NCI-H1092 treated with DMSO at 0.1 percent for 48 hours (cell line): Measurements from ENCODE around the gene ZKSCAN3.
"Not testable (repeated sequence)": the region's sequence is repeated elsewhere in the genome, so short reads cannot be mapped to it uniquely, and the experiment has no call there.

Source experiments
- DNase-seq: peaks from one replicate; lab custom pipeline; 2025; lab: John Stamatoyannopoulos, UW

Gene ZKSCAN3

DNA sequence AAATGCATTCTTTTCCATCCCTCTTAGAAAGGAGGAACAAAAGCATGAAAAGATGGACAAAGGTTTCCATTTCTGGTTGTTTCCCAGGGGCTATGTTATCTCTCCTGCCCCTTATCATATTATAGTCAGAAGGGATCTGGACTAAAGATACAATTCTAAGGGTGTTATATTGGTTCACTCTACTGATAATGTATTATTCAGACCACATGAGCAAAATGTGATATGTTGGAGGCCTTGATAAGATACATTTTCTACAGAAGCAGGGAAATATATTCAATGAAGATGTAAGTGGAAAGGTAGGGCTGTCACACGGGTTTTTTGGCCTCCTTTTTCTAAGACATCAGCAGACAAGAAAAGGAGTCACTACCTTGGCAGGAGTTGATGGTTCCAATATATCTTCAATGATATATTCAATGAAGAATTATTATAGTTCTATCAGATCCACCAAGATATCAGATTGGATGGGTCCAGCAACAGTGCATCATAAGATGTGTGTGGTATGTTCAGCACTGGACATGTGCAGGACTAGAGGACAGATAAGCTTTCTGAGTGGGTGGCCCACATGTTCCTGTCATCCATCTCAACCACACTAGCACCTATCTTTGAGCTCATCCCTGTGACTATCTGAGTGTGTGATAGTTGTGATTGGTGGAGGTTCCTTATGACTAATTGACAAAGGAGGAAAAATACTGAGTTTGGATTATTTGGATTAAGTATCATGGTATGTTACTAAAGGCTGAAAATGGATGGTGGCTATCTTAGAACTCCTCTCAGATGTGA lies 5.7 kb upstream of the ZKSCAN3 start:
- DNase-seq, result no peak

DNA sequence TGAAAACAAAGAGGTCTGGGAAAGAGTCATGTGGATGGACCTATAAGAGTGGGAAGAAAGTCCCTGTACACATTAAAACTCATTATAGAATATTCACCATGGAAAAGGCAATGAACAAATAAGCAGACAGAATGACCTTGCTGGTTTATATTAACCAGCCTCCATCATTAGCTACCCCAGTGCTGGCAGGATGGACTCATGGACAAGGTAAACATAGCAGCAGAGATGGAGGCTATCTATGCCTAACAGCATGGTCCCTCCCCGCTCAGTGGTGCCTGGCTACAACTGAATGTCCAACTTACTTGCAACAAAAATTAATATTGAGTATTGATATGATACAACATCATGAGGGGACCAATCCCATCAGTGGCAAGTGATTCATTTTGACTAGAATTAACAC lies 4.5 kb upstream of the ZKSCAN3 start:
- DNase-seq, result no peak

DNA sequence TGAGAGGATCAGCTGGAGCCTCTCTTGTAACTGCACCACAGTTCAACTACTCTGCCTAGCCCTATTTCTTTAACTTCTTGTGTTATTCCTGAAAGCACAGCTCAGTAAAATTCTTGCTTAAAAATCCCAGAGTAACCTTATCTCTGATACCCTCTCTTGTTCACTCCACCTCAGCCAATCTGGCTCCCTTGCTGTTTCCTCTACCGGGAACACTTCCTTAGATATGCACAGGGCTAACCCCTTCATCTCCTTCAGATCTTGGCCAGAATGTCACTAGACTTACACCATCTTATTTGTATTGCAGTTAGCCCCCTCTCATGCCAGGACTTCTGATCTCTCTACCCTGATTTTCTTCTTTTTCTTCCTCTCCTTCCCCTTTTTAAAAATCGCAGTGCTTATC lies 2.6 kb upstream of the ZKSCAN3 start:
- DNase-seq, result no peak

DNA sequence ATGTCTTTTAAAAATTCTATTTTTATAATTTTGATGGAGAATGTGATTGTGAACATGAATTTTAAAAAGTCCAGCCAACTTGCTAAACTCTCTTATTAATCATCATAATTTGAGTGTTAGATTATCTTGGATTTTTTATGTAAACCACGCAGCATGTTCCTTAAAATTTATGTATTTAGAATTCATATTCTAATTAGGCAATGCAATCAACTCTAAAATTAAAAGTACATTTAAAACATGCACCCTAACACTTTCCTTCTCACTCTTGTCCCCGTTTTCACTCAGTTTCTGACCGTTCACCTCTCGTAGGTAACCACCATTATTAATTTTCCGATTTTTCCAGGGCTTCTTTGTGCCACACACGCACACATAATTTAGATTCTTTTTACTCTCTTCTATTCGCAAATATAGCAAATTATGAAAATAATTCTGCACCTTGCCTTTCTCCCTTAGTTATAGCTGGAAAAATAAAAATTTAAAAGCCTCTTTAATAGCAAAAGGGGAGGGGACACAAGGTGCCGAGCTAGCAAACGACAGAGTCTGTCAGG lies 329 bp upstream of the ZKSCAN3 start:
- no peak for DNase-seq

DNA sequence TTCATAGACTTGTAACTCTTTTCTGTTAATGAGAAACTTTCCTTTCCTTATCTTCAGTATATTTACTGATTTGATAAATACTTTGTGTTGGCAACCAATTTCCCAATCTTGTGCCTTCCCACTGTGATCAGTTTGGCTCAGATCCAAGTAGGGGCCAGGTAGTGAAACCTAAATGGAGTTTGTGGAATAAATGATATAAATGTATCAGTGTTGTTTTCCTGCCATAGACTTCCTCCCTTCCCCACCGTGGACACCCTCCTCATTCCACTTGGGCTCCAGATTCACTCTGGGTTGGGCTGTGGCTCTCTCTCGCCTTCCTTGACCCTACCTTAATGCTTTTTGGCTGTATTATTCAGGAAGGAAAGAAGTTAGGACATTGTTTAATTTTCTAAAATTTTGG lies 1.3 kb downstream of the ZKSCAN3 start:
- no peak for DNase-seq

DNA sequence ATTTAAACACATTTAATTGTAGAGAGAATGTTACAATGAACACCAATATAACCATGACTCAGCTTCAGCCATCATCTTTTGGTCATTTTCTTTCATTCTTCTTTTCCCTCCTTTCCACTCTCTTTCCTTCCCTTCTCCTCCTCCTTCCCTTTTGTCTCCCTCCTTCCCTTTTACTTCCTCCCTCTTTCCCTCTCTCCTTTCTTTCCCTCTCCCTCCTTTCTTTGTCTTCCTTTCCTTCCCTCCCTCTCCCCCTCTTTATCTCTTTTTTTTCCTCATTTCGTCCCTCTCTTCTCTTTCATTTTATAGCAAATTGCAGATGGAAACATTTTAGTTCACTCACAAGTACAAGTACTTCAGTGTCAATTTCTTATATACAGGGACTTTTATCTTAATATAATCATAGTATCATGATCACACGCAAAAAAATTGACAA lies 1.8 kb downstream of the ZKSCAN3 start:
- no peak for DNase-seq

DNA sequence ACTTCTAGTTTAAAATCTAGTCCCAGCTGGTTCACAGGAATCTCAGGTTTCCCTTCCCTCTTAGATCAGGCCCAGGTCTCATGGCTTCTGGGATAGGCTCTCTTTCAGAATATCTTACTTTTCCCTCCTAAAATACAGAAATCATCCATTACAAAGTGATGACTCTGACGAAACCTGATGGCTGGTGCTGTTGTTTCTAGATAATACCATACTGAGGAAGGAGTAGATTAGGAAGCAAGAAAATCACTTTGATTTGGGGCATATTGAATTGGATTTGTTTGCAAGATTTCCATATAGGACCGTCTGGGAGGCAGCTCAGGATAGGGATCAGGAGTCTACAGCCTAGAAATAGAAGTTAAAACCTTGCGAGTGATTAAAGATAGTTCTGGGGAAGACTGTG lies 3.6 kb downstream of the ZKSCAN3 start:
- DNase-seq, result no peak

DNA sequence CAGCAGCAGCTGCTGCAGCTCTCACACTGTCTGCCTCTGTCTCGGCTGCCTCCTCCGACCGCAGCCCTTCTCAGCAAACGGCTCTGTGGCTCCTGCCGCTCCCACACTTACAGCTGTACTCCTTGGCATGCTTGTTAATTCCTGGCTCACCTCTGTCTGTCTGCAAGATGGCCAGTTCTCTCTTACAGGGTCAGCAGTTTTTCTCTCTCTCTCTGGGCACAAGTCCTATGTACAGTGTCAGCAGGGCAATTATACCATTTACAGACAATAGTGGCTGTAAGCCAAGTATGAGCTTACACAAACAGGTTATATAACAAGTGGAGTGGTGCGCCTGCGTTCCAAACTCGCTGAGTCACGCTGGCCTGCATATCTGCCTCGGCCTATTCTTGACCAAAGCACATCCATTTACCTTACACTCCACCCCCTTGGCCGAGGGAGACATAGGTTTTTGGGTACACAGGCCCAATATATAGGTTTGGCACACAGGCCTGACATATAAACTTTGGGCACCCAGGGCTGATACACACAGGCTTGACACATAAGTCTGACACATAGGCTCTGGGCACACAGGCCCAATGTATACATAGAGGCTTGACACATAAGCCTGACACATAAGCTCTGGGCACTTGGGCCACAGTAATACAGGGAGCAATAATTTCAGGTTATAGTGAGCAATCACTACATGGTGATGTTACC lies 4.4 kb downstream of the ZKSCAN3 start:
- DNase-seq, result peak; percentile 54

DNA sequence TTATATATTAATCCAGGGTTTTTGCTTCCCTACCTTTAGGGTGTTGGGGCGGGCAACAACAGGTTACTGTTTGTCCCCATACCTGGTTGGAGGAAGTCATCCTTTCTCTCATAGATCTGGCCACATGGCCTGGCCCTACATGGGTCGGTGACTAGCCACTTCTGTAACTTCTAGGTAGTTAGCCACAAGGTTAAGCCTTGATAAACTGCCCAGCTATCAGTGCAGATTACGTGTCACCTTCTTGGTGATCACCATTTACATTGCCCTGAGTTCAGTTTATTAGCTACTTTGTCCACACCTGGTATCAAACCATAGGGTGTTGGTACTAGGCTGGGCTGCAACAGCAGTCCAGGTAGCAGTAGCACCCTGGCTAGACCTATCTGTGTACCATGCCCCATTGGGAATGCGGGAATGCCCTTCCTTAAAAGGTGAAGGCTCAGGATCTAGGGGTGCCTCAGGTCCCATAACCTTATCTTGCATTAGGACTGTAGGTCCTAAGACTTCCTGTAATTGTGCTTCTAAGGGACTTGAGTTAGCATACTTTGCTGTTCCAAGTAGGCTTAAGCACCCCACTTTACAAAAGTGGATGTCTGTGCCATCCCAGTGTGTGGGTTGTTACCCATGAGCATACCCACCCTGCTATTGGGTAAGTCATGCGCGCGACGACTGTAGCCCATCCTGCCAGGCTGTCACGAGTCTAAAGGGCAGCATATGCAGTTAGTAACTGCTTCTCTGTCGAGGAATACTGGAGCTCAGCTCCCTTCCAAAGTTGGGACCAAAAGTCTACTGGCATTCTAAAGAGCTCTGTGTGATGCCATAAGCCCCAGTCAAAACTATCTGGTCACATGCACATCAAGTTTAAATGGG lies 5.2 kb downstream of the ZKSCAN3 start:
- DNase-seq, result no peak

DNA sequence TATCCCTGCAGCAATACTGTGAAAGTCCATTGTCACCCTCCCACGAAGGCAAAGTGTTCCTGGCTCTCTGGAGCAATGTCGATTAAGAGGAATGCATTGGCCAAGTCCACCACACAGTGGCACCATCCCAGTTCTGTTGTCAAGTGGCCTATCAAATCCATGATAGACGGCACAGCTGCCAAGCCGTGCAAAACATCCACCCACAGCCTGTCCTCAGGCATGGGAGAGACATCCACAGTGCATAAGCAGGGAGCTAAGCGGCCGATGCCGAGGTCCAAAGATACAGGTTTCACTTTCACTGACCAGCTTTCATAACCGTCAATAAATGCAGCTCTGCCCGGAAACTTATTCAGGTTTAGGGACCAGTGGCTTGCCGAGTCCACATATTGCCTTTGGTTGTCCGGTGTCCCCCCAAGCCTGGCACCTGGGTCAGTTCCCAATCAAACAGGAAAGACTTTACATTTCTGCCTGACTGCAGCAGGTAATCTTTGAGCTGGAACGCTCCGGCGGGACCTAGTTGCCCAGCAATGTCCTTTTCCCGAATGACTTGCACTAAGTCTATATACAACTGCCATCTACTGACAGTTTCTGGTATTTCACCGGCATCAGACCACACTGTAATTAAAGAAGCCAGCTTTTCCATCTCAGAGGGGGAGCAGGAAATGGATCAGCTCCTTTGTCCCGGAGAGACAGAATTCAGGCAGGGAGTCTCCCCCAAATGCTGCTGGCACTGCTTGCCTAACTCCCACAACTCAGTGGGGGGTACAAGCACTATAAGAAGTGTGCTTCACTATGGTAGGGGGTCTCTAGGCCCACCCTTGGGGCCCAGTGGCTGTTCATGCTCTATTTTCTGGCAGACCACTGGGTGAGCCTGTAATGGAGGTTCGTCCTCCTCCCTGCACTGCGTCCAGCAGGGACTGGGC lies 6.3 kb downstream of the ZKSCAN3 start:
- peak; percentile 69 for DNase-seq

DNA sequence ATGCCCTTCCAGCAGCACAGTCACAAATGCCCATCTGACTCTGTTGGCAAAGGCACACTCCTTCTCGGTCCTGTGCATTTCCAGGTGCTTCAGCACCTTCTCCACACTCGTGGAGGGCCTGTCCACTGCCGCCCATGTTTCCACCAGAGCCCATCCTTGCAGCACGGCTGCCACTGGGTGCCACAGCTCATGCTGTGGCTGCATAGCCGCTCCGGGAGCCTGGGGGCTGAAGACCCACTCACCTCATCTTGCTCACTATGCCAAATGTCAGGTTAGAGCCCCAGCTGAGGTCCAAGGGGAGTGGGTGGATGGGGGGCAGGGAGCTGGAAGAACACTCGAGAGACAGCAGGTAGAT lies 6.9 kb downstream of the ZKSCAN3 start:
- DNase-seq, result no peak

DNA sequence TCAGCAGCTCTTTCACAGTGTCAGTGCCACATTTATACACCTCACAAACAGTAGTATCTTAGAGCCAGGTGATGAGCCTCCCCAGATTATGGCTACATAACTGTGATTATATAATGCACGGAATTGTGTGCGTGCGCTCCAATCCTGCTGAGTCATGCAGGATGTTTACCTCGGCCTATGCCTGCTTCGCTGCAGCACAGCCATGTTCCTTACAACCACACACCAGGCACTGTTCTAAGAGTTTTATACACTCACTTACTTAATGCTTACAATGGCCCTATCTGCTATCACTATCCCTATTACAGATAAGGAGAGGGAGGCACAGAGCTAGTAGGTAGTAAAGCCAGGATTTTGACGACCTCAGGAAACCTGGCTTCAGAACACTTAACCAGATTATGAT lies 7.3 kb downstream of the ZKSCAN3 start:
- DNase-seq, result no peak

DNA sequence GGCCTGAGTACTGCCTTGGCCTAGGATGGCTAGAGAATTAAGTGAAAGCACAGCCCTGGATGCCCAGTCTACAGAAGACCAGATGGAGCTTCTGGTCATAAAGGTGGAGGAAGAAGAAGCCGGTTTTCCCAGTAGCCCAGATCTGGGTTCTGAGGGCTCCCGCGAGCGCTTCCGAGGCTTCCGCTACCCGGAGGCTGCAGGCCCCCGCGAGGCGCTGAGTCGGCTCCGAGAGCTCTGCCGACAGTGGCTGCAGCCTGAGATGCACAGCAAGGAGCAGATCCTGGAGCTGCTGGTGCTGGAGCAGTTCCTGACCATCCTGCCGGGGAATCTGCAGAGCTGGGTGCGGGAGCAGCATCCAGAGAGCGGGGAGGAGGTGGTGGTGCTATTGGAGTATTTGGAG lies 9.8 kb downstream of the ZKSCAN3 start:
- not testable (repeated sequence) for DNase-seq

DNA sequence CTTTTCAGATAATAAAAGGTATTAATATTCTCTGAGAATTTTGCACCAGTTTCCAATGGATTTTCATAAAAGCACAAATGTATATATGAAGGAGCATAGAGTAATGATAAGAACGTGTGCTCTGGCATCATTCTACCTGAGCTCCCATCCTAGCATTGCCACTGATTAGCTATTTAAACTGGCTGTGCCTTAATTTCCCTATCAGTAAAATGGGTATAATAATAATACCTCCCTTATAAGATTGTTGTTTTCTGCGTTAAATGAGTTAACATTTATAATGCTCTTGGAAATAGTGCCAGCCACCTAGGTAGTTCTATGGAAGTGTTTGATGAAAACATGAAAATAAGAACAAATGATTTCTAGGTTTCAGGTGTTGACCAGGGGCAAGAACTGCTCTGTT lies 11.2 kb downstream of the ZKSCAN3 start:
- DNase-seq, result no peak

DNA sequence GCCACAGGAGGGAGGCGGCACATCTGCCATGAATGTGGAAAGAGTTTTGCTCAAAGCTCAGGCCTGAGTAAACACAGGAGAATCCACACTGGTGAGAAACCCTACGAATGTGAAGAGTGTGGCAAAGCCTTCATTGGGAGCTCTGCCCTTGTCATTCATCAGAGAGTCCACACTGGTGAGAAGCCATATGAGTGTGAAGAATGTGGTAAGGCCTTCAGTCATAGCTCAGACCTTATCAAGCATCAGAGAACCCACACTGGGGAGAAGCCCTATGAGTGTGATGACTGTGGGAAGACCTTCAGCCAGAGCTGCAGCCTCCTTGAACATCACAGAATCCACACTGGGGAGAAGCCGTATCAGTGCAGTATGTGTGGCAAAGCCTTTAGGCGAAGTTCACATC lies 15.8 kb downstream of the ZKSCAN3 start:
- not testable (repeated sequence) for DNase-seq

DNA sequence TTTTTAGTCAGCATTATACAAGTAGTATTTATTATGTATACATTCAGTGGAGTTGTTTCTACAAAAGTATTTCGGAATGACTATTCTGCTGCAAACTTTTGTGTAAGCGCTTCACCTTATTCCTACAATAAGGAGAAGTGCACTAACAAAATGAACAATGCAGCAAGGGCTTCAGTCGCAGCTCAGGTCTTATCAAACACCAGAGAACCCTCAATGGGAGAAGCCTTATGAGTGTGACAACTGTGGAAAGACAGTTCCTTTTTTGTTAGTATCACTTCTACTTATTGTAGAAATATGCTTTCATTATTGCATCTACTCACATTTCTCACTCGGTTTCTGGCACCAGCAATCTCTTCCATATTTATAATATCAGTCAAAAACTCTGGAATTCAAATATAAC lies 18.8 kb downstream of the ZKSCAN3 start:
- no peak for DNase-seq

DNA sequence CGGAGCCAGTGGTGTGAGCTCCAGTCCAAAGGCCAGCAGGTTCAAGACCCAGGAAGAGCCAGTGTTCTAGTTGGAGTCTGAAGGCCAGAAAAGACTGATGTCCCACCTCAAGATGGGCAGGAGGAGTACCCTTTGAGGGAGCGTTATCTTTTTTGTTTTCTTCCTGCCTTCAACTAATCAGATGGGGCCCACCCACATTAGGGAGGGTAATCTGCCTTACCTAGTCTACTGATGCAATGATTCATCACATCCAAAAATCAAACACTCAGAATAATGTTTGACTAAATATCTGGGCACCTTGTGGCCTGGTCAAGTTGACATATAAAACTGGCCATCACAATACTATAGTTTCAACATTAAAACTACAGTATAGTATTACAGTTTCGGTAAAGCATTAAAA lies 19.7 kb downstream of the ZKSCAN3 start:
- no peak for DNase-seq

DNA sequence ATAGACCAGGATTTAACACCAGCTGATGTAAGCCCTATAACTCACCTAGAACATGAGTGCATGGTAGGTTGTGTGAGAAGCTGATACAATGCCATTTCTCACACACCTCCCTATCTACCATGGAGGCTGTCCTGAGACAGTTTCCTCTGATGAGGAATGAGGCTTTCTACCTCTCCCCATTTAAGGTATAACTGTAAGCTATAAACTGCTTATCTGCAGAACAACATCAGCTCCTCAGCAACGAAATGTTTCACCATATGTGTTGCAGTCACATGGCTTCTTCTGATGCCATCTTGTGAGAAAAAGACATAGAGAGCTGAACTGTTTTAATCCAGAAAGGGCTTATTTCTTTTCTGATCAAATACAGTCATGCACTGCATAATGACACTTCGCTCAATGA lies 20.7 kb downstream of the ZKSCAN3 start:
- no peak for DNase-seq

DNA sequence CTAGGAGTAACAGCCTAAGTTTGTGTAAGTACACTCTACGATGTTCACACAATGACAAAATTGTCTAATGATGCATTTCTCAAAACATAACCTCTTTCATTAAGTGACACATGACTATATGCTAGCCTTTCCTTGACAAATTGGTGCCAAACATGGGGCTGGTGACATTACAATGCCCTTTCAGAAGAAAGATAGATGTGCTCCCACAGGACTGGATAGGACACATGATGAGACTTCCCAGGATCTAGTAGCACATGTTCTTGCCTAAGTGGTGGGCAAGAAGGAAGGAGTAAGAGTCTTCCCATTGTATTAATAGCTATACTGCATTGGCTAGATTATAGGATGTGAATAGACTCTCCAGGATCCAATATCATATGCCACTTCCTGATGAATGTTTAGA lies 21.5 kb downstream of the ZKSCAN3 start:
- no peak for DNase-seq

DNA sequence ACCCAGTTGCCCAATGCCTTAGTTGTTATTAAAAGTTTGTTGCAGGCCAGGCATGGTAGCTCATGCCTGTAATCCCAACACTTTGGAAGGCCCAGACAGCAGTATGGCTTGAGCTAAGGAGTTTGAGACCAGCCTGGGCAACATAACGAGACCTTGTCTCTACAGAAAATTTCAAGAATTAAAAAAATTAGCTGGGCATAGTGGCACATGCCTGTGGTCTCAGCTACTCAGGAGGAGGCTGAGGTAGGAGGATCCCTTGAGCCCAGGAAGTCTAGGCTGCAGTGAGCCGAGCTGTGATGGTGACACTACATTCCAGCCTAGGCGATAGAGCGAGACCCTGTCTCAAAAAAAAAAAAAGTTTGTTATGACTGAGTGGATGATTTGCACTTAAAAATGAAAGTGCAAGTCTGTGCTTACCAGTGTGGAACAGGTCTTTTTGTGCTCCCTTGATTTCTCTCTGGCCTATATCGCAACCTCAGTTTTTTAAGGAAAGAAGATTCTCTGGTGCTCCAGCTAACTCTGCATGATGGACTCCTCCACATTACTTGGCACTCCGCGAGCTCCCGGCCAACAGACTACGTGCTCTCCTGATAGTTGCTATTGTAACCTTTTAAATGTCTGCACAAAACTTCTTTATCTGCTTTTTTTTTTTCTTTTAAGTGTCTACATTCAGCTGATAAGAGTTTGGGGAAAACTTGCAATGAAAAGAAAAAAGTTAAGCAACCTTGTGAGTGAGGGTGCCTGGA lies 22.1 kb downstream of the ZKSCAN3 start:
- DNase-seq, result no peak

DNA sequence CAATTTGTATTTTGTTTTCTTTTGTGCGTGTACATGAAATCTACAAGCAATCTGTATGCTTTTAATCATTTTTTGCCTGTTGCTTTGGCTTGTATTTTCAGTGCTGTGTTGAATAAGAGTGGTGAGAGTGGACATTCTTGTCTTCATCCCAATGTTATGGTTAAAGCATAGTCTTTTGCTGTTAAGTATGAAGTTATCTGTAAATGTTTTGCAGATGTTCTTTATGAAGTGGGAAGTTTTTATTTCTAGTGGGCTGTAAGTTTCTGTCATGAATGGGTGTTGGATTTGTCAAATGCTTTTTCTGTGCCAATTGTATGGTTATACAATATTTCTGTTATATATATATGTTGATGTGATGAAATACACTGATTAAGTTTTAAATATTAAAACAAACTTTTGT lies 24.2 kb downstream of the ZKSCAN3 start:
- DNase-seq, result no peak
